Measurements from ENCODE around the gene PYROXD2. TPM values are rescaled to one million over a fixed set of nuclear protein-coding genes. Genes with fewer than 3 reads are reported as not detected.
"Not testable (repeated sequence)": the region's sequence is repeated elsewhere in the genome, so short reads cannot be mapped to it uniquely, and the experiment has no call there.

The PYROXD2 gene
- polyA plus RNA-seq, 5 donors = 33.4 to 37.3 (median 36.1) TPM

DNA sequence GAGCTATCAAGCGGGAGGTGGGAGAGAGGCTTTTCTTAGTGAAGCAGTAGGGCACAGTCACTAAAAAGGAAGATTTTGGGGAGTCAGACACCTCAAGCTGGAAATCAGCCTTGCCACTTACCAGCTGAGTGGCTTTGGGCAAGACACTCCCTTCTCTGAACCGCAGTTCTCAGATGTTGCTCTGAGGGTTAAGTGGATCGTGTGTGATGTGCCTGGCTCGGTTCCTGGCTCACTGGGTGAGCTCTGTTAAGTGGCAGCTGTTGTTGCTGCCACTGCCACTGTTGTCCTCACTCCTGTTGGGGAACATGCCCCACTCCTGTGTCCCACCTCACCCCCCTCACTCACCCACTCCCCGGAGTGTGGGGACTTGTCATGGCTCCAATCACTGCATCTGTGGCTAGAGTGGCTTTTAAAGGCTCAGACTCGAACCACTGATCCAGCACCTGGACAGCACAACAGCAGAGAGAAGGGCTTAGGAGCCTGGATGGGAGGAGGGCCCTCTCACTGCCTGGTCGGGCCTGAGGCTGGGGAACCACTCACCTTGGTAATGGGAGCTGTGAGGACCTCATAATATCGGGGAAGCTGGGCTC lies 20.0 kb downstream of the PYROXD2 start:
- no peak for DNase-seq

DNA sequence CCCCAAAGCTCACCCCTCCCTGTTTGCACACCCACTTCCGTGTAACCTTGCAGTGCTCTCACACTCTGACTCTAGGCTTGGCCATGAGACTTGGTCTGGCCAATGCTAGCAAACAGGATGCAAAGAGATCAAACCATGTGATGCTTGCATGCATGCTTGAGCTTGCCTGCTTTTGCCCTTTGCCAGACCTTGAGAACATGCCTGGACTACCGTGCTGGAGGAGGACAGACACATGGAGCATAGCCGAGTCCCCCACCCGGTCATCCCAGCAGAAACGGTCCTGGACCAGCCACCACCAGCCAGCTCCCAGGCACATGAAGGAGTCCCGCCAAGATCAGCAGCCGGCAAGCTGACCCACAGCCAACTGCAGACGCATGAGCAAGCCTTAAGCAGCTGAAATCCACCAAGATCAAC lies 23.4 kb downstream of the PYROXD2 start:
- DNase-seq = peak; percentile 68

DNA sequence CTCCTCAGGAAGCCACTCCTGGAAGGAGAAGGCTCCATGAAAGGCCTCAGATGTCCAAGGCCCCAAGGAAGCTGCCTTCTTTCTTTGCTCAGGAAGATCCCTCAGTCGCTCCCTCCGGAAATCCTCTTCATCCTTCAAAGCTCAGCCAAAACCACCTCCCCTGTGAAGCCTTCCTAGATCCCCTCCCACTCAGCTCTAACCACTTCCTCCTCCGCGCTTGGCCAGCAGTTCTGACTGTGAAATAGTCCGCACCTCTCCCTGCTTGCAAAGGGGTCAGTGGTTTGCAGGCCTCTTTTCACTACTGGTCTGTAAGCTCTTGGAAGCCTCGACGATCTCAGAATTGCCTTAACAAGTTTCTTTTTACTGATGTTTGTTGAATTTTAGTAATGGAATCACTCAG lies 23.9 kb downstream of the PYROXD2 start:
- DNase-seq = no peak

DNA sequence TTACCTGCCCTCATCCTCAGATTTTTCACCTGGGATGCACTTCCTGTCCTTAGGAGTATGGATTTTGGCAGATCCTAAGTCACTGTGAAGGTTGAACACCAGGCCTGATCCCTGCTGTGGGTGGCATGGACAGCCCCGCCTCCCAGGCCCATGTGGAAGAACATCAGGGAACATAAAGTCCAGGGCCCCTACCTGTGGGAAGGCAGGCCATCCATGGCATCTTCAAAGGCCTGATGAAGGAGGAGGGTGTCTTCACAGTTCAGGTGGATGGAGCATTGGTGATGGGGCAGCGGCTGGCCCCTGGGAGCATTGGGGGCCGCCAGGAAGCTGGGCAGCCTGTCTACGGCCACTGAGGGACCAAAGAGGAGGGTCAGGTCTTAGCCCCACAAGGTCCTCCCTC lies 24.6 kb downstream of the PYROXD2 start:
- no peak for DNase-seq

DNA sequence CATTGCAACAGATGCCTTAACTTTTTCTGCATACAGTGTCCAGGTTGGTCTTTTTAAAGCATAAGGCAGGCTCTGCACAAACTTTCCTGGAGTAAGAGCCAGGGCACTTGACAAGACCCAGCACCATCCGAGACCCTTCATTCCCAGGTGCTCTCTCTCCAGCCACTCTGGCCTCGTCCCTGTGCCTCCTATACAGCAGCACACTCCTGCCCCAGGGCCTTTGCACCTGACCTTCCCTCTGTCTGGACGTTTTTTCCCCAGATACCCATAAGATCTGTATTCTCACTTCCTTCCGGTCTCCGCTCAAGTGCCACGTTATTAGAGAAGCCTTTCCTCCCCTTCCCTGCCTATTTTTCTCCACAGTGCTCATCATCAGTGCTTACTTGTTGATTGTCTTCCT lies 25.6 kb downstream of the PYROXD2 start:
- DNase-seq = no peak

DNA sequence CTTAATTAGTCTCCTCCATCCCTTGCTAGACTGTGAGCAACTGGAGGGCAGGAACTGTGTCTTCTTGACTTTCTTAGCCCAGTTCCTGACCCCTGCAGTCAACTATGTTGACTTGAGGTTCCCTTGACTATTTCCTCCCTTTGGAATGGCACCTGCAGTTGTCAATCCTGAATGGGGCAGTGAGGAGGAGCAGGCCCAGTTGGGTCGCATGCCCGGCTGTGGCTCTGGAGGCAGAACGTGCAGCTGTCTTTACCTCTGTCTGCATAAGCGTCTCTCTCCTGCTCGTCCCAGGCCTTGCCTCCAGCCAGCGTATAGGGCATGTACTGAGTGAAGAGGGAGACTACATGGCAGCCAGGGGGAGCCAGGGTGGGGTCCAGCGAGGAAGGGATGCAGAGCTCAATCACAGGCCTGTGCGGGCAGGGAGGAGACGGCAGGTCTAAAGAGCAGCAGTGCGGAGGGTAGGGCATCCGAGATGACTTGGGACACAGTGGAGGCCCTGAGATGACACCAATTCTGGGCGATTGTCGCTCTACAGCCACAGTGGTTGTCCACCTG lies 26.8 kb downstream of the PYROXD2 start:
- no peak for DNase-seq

DNA sequence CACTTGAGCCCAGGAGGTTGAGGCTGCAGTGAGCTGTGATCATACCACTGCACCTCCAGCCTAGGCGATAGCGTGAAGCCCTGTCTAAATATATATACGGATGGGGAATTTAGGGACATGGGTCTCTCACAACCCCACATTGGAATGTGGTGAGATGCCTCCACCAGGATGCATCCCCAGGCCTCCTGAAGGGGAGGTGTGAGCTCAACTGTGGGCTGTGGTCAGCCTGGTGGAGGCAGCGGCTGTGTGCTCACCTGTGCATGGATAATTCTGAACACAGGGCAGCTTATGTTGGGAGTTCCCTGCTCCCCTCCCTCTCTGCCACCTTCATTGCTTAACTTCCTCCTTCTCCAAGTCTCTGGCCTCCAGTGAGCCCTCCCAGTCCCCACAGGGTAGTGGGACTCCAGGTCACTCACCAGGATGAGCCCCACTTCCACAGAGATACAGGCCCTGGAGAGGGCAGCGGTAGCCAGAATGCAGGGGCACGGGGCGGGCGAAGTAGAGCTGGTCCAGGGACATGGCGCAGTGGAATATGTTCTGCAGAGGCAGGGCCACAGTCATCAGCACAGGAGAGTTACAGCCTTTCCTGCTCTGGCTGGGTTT lies 30.4 kb downstream of the PYROXD2 start:
- no peak for DNase-seq

DNA sequence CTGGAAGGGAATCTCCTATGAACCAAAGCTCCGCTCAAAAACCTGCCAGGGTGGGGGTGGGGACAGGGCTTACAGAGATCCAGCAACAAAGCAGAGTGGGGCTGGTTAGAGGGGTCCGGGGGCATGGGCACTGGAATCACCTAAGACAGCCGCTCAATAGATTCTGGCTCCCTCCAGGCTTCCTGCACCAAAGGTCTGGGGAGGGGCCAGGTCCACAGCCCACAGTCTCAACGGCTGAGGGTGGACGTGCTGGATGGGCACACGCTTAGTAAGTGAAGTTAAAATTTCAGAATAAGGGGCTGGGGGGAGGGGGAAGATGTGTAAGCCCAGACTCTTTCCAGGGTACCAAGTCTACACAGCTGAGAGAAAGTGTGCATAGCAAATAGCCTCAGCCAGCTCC lies 31.1 kb downstream of the PYROXD2 start:
- no peak for DNase-seq

DNA sequence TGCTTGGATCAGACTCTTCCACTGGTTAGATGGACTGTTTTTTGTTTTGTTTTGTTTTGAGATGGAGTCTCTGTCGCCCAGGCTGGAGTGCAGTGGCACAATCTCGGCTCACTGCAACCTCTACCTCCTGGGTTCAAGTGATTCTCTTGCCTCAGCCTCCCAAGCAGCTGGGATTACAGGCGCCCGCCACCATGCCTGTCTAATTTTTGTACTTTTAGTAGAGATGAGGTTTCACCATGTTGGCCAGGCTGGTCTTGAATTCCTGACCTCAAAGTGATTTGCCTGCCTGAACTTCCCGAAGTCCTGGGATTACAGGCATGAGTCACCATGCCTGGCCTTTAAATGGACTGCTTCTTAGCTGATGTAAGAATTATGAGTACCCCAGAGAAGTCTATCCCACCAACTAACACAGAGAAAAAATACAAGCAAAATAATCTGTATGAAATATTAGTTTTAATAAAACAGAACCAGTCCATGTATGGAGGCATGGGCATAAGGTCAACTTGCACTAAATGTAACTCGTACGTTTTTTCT lies 31.8 kb downstream of the PYROXD2 start:
- not testable (repeated sequence) for DNase-seq

DNA sequence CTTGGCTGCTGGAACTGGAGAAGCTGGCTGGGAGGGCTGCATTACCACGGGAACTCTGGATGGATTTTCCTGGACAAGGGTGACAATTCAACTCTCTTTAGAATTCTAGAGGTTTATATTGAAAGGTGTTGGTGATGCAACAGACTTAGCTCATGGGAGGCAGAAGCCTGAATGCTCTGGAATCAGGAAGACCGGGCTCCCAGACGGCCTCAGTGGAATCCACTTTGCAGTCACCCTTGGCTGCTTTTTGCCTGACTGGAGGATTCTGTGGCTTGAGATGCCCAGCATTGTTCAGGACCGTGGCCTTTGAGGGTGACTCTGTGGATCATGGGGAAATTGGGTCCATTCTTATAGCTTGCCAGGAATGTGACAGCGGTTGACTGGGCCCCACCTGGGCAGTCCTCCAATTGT lies 32.3 kb downstream of the PYROXD2 start:
- DNase-seq = no peak

DNA sequence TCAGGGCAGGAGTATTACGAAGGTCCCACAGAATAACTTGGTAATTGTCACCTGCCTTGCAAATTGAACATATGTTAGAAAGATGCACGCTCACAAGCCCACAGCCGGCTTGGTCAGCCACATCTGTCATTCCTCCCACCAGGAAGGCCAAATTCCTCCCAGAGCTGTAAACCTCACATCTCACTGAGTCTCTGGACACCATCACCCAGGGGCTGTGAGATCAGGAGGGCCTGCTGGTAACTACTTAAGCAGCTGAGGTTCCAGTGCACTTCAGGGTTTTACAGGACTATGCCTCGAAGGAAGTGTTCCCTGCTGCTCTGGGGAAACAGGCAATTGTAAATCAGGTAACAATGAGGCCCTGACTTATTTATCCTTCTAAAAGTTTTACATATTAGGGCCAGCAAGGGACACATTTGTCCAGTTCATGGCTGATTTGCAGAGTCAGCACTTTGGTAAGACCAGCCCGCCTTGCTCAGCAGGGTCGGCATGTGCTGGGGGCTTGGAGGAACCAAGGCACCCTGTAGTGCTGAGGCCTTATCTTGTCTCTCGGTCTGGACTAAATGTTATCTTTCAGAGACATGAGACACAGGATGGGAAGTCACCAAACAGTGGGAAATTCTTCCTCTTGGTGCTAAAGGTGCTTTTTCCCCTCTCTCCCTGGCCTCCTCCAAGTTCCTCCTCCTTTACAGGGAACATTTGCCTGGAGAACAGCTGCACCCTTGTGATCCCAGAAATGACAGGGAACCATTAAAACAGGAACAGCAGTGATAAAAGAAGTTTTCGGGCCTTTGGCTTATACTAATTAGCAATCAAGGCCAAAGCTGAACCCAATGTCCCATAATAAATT lies 34.3 kb downstream of the PYROXD2 start:
- DNase-seq = no peak

DNA sequence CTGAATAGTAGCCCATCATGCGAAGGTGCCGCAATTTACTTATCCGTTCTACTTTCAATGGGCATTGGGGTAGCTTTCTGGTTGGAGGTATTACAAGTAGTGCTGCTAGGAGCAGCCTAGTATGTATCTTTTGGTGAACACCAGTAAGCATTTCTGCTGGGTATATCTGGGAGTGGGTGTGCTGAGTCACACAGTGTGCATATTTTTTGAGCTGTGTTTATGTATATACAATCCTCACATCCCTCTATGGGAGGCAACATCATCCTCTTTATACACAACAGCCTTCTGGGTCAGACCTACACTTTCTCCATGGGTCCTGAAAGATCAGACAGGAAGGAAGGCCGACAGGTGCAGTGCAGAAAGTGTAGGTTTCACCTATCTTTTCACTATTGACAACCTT lies 36.3 kb downstream of the PYROXD2 start:
- no peak for DNase-seq

DNA sequence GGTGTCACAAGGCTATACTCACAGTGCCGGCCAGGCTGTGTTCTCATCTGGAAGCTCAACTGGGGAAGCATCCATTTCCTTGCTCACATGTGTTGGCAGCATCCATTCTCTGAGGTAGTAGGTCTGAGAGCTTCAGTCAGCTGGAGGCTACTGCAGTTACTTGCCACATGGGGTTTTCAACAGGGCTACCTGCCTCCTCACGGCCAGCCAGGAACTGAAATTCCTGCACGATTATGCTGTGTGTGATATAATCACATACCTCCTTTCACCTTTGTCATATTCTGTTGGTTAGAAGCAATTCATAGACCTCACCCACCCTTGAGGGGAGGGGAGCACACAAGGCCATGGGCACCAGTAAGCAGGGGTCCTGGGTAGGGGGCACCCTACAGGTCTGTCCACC lies 37.4 kb downstream of the PYROXD2 start:
- DNase-seq = no peak

DNA sequence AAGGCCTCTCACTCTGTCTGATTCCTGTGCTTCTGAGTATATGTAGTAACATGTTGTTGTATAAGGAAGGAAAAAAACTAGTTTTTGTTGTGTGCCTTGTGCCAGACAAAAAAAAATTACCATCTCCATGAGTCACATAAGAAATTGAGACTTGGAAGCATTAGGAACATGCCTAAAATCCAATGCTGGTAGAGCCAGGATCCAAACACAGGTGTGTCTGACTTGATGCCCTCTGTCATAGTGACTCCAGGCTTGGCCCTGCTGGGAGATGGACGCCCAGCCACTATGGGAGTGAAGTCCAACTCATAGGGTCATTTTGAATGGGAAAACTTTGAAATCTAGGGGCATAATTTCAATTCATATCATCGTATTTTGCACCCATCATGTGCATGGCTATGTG lies 38.0 kb downstream of the PYROXD2 start:
- no peak for DNase-seq

DNA sequence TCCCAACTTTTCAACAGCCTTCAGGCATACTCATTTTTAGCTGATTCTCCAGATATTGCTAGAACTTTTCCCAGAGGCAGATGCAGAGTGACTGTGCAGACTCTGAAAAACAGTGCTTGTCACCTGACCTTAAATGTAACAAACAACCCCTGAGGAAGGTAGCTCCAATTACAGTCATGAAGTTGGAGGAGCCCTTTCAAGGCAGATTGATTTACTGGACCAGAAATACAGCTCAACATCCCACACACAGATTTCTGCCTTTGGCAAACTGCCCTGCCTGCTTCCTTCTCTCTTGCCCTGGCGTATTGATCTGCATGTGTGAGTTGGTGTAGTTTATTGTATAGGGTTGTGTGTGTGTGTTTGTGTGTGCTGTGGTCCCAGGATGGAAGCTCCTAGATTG lies 38.5 kb downstream of the PYROXD2 start:
- DNase-seq = no peak

DNA sequence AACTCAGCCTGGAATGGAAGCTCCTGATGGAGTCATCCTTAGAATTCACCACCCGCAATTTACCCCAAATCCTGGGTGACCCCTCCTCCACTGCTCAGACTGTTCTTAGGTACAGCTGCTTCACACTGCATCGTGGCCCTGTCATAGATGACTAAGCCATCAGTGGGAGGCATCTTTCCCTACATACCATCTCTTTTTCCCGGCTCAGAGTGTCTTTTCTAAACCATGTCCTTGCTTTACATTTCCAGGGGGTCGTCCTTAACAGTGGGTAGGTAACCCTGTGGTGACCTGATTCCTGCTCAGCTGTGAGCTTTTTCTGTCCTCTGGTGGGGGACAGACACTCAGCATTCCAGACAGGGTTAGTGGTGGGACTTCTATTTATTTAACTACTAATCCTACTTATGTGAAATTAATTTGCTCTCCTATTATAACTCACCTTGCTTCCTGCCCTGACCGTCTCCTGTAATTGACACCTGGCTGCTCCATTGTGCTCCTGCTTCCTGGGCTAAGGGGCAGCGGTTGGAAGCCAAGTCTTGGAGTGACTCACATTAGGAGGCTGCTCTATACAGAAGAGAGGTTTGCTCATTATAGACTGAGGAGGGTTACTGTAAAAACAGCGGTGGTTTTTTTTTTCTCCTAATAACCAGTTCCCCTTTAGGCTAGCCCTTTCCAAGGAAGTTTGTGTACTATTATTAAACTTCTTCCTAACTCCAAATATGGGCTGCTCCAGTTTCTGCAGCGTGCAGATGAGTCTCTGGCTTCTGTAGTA lies 40.6 kb downstream of the PYROXD2 start:
- DNase-seq = no peak

DNA sequence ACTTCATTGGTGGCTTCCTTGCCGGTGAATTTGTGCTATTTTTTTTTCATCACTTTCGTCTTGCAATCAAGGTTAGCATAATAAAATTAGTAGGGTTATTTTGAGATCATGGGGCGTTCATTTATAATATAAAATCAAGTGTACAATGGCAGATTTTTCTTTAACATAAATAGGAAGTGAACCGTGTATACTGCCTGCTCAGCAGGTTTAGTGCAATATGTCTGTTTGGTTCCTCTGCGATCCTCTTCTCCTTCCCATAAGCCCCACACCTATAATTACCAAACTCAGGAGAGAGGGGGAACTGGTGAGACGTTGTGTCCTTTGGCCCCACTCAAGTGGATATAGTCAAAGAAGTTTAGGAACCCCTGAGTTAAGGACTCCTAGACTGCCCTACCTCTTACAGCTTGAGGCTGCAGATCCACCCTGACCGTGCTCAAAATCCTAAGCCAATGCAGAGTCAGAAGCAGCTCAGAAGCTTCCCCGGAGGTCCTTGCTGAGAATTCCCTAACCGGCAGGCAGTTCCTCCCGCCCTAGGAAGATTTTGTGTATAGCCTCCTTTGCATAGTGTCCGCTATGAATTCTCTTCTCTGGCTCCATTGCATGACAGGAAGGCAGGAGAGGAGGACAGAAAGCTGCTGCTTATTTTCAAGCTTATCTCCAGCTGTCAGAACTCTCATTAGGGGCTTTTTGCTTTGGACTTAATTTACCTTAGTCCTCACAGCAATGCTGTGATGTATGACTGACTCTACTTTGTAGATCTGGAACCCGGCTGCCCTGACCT lies 41.5 kb downstream of the PYROXD2 start:
- no peak for DNase-seq

DNA sequence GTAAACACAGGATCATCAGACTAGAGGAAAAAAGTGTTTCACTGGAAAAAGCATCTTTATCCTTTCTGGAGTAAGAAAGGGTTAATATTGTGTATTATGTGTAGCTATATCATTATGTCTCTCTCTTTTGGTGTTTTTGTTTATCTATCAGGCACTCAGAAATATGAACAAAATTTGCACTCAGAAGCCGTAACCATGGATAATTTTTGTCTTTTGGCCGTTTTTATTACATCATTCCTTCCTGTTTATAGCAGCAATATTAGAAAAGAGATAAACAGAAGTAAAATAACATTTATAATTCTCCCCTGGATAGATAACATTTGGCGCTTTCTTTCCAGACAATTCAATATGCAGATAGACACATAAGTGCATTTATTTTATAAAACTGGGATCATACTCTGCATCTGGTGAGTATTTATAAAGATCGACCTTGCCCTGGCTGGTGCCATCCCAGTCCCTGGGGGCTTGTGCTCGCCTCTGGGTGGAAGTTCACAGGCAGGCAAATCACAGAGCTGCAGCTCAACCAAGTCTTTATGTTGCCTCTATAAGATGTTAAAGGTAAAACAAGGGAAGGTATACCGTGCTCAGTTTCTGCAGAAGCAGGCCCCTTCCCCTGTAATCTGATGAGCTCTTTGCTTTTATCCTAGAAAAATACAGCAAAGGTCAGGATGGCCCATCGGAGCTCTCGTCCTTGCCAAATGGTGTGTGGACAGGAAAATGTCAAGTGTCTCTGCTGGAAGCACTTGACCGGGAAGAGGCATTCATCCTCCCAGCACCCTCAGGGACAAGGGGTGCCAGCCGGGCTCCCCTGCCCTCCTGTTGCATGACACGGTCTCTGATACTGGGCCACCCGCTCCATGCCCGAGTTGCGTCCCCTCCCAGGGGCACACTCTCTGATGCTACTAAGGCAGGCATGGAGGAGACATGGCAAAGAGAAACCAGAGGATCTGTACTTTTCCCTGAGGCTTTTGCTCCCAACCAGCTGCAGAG lies 43.9 kb downstream of the PYROXD2 start:
- DNase-seq = peak in 1 of 2 donors; percentile 42

DNA sequence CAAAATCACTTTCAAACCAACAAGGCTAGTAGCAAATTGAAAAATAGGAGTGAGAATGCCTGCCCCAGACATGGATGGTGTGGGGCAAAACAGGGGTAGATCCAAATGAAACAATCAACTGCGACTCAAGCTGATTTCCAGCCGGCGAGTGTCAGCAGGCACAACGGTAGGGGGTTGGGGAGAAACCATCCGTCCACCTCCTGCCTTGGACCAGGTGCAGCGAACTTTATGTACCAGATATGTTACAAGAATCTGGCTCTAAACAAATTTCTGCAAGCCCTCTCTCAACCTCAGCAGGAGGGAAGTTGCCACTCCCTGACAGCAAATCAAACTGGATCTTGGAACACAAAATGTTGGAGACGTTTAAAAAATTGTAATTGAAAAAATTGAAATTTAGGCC lies 45.2 kb downstream of the PYROXD2 start:
- DNase-seq = no peak

DNA sequence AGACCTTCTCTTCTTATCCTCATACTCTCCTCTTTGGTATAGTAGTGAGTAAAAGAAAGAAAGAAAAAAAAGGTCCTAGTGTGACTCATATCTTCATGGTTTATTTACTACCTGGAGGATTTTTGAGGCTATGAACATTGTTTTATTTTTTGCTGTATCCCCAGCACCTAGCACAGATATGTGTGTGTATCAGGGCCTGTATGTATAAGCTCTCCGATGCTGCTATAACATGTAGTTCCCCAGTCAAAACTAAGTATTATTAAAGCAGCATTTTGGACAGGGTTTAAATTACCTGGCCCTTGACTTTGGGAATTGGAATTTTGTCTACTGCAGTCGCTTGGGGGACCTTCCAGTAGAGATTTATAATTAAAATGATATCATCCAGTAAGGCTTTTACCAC lies 46.3 kb downstream of the PYROXD2 start:
- no peak for DNase-seq

Measured in right lung (tissue), 5 donors.